HG03432 (cell line): ENCODE measurements around the gene BMP7.

Source experiments
- ATAC-seq: cut with Tn5 transposase; IDR thresholded peaks from one replicate; pipeline ENCODE4 v1.9.1; 2021; ENCODE audit warnings: mild to moderate bottlenecking, moderate library complexity; ENCODE audit not compliant: unreplicated experiment

Gene BMP7

DNA sequence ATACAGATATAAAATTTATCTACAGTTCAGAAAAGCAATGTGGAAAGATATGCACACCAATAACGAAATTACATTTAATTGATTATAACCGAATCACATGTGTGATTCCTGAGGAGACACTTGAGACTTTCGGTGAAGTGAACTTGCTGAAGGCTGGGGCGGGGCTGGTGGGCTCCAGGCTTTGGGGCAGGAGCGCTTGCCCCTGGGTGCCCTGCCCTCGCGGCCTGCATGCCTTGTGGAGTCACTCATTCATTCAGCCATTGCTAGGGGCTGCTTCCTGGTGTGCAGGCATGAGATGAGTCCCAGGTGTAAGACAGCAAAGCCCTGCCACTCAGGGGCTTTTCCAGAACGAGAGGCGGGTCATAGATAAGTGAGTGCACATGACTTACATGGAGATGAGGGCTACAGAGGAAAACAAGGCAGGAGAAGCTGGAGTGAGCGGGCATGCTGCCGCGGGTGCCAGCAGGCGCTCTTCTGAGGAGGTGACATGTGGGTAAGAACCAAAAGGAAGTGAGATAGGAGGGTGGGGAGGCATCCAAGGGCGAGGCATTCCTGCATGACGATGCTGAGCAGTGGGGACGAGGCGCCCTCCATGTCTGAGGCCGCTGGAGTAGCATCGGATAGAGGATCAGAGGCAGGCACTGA, 88.7 kb downstream of the BMP7 start:
- ATAC-seq: no peak

- ATAC-seq: no peak
These were observed 89.6 kb downstream of the BMP7 start for GRCh38 chr20:57176842-57177241.

DNA sequence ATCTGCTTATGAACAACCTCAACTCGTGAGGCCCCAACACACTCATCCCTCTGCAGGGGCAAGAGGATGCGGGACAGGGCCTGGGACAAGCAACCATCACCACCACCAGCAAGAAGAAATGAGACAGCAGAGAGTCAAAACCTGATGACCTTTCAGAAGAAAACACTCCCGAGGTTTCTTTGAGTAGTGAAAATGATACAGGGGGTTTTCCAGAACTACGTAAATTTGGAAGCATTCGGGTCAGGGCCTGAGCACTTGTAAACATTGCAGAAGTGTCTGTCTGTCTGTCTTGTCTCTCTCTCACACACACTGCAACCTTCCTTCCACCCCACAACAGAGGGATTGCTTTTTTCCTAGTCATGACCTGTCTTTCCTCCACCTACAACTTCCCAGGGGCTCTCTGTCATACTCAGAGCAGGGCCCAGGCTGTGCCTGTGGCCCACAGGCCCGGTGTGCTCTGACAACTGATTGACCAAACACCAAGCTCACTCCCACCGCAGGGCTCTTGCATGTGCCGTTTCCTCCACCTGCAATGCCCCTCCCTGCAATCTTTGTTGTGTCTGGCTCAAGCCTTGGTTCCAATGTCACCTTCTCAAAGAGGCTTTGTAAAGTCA, 90.9 kb downstream of the BMP7 start:
- ATAC-seq: peak; percentile 53

DNA sequence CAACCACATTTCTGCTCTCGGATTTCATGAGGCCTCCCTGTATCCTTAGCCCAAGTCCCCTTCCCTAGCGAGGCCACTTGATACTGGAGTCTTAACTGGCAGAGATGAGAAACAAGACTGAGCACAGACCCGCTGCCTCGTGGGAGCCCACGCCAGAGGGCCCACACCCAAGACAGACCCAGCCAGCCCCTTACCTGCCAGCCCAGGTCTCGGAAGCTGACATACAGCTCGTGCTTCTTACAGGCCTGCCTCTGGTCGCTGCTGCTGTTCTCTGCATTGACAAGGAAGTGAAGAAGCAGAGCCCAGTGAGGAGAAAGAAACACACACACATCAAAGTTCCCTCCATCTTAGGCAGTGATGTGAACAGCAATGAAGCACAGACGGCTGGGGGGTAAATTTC, 91.7 kb downstream of the BMP7 start:
- ATAC-seq: no peak

- no peak for ATAC-seq
These were observed 92.5 kb downstream of the BMP7 start for GRCh38 chr20:57173986-57174385.

- no peak for ATAC-seq
These were observed 93.4 kb downstream of the BMP7 start for GRCh38 chr20:57173041-57173440.

GRCh38 chr20:57170343-57170742, 96.1 kb downstream of the BMP7 start:
- ATAC-seq: no peak

- no peak for ATAC-seq
These were observed 97.3 kb downstream of the BMP7 start for GRCh38 chr20:57169162-57169561.

DNA sequence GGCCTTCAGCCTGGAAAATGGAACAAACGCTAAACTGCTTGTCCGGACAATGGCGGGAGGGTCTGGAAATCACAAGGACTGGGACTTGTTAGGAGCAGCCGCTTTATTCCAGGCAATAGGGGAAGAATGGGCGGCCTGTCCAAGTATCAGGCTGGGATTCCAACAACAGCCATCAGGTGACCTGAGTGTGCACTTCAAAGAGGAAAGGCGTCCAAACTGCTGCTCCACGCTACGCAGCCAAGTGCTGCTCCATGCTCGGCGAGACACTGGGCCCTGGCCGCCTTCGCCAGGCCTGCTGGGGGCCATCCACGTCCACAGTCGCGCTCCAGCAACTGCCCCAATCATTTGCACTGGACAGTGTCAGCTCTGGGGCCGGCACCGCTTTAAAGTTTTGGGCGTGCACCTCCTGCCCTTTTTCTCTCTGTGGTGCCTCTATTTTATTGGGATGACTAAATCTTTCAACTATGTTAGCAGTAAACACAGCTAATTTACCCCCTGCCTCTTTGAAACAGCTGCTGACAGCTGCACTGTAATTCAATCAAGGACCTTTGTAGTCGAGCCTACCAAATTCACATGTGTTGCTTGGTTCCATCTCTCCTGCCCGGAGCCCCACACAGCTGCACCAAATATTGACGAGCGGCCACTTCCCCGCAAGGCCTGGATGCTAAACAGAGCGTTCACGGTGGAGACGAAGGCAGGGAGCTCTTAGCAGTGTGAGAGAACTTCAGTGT, 98.3 kb downstream of the BMP7 start:
- no peak for ATAC-seq

DNA sequence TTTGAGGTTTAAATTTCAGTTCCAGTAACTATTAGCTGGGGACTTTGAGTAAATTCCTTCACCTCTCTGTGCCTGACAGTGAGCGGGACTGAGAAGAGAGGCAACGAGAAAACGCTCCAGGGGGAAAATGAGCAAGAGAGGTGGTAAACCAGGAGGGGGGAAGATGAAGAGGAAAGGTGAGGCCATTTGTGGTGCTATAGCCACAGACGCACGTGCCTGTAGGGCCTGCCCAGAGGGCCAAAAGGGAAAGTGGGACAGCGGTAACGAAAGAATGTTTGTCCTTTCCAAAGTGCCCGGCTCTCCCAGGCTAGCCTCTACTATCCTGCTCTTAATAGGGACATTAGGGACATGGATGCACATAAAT, 99.2 kb downstream of the BMP7 start:
- ATAC-seq: no peak

GRCh38 chr20:57166568-57167291, 99.7 kb downstream of the BMP7 start:
- ATAC-seq: no peak

DNA sequence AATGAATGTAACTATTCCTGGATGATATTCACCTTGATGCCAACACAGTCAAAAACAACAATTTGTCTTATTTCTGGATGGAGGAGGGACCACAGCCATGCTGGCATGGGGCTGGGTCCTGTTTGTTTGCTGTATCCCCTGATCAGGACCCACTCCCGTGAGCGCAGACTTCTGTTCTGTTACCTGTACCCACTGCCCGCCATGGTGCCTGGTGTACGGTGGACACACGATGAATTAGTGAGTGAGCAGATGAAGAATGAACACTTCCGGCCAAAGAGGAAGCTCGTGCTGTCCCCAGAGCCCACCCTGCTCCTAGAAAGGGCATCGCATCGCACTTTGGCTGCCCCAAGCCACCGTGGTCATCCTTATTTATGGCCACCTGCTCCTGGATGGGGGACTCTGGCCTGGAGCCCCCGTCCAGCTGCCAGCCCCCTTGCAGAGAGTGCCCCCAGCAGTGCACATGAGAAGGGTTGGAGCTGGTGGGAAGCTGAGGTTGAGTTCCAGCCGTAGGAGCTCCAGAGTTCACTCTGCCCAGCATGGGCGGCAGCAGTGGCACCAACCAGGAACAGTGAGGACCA, 100.9 kb downstream of the BMP7 start:
- no peak for ATAC-seq

DNA sequence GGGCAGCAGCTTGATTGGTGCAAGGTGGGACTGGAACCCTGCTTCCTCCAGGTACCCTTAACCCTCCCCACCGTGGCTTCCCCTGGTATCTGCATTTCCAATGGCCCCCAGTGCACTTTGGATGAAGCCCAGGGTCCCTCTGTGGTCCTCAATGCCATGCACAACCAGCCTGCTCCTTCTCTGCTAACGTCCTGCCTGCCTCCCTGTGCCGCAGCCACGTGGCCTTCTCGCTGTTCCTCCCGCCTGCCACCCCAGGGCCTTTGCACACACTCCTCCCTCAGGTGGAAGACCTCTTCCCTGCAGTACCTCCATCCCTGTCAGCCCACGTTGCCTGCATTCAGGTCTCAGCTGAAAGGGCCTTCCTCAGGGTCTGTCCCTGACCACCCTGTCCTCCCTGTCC, 101.6 kb downstream of the BMP7 start:
- no peak for ATAC-seq

- ATAC-seq: no peak
These were observed 103.4 kb downstream of the BMP7 start for GRCh38 chr20:57163041-57163440.

DNA sequence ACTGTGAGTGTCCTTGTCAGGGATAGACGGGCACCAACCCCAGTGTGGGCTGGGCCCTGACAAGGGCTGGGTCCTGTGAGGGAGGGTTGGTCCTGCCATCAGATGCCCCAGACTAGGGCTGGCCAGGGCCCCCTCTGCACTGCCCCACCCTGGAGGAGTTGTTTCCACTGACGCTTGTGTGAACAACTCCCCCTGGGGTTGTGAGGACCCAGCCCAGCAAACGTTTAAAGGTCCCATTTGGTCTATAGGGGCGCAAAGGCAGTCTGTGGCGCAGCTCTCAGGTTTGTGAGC, 104.1 kb downstream of the BMP7 start:
- no peak for ATAC-seq

DNA sequence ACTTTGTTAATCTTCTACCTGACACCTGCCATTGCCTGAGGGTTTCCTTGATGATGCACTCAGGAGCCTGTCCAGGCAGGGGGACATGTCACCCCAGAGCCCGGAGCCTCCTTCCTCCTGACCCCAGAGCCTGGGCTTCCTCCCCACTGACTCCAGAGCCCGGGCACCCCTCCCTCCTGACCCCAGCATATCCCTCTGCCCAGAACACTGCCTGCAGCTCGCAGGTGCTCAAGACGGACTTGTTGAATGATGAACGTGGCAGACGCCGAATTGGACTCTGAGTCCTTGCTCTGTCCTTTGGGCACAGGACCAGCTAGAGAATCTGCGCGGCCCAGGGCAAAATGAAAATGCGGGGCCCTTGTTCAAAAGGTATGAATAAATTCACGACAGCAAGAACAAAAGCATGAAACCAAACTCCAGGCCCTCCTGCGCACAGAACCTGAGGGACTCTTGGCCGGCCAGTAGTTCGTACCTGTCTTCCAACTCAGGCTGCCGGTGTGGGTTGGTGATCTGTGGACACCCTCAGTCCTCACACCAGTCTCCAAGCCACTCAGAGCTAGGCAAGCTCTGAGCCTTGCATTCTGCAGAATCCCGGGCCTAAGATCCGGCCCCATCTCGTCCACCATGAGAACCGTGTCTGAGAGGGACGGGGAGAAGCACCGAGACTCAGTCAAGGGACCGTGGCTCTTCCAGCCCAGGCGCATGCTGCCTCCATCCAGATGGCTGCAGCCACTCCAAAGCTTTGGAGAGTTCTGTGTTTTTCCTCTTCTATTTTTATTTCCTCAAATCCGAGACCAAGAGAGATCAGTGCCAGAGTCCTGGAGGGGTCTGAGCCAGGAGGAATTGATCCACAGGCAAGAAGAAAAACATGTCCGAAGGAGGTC, 104.7 kb downstream of the BMP7 start:
- no peak for ATAC-seq

DNA sequence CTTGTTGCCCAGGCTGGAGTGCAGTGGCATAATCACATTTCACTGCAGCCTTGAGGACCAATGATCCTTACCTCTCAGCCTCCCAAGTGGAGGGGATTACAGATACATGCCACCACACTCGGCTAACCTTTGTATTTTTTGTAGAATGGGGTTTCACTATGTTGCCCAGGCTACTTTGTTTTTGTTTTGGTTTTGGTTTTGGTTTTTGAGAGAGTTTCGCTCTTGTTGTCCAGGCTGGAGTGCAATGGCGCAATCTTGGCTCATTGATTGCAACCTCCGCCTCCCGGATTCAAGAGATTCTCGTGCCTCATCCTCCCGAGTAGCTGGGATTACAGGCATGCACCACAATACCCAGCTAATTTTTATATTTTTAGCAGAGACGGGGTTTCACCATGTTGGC, 105.5 kb downstream of the BMP7 start:
- no peak for ATAC-seq

DNA sequence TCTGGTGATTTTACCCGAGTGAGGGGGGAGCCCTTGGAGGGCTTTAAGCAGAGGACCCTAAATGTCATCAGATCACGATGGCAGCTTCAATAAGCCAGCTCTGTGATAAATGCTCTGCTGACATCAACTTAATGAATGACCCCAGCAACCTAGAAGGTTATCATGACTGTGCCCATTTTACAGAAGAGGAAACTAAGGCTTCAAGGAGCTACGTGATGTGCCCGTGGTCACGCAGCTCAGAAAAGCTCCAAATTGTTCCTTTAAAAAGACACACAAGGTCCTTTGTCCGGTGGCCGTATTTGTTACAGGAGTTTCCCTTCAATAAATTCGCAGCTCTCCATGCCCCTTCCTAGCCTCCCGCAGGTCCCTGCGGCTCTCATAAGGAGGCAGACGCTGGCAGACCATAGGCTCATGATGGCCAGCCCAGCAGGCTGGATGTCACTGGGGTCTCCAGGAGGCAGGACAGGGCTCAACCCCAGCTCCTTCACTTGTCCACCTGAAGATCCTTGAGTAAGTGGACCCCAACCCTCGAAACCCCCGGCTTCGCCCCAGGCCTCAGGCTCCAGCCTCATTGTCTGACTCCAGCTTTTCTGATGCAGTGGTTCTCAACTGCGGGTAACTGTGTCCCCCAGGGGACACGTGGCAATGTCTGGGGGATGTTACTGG, 106.4 kb downstream of the BMP7 start:
- no peak for ATAC-seq

DNA sequence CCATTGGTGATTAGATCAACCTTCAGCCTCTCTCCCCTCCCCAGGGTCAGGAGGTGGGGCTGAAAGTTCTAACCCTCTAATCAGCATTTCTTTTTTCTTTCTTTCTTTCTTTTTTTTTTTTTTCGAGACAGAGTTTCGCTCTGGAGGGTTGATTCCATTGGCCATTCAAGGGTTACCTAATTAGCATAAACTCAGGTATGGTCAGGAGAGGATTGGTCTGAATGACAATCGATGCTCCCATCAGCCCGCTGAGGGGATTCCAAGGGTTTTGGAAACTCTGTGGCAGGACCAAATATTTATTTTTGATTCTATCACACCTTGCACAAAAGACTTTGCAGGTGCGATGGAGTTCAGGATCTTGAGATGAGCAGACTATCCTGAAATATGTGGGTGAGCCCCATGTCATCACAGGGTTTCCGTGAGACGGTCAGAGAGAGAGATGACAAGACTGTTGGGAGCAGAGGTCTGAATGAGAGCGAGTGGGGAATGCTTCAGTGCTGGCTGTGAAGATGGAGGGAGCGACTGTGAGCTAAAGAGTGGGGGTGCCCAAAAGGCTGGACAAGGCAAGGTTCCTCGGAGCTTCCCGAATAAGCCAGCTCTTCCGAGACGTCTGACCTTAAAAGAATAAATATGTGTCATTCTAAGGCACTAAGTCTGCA, 107.1 kb downstream of the BMP7 start:
- ATAC-seq: no peak

- ATAC-seq: no peak
These were observed 108.0 kb downstream of the BMP7 start for GRCh38 chr20:57158474-57158873.
